Measurements from ENCODE around the gene OSGEP. TPM values are rescaled to one million over a fixed set of nuclear protein-coding genes. Genes with fewer than 3 reads are reported as not detected.

The OSGEP gene
- total RNA-seq, 2 donors from 2014 or later, result 36.1 to 53.4 TPM

DNA sequence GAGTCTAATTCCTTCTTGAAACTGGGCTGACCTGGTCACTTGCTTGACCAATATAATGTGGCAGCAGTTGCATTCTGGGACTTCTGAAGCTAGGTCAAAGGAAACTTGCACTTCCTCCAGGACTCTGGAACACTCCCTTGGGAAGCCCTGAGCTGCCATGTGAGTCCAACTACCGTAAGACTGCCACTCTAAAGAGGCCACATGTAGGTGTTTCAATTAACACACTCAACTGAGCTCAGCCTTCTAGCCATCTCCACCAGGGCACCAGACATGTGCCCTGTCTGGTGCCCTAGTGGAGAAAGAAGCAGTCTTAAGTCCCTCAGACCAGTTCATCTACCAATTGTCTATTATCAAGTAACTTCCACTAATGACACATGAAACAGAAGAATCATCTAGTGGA, 35.2 kb downstream of the OSGEP start:
- intact Hi-C loops (cut with DNase I), result no loop called here
- no peaks in the 10 kb centered on the region for H3K36me3 ChIP-seq (replicated peaks in 1 of 2; ENCODE audit: insufficient read depth in 1 of 2, low read depth in 2 of 2)
- H3K4me3 ChIP-seq, result no peak overlapping the region
- ATAC-seq (no peak), DNase-seq (no peak)
- no peak overlapping the region for H3K27ac ChIP-seq
- peaks cover 26% of the 10 kb centered on the region for H3K4me1 ChIP-seq
- H3K27me3 ChIP-seq, result no peaks in the 10 kb centered on the region
- TF ChIP-seq CTCF (IDR thresholded peaks at IDR 0.05), result no peak
- no peak for TF ChIP-seq POLR2A (IDR thresholded peaks at IDR 0.05)
- no peaks in the 10 kb centered on the region for H3K9me3 ChIP-seq
- 83 to 87% methylated on average over 1 of the region's 1 CpG for WGBS, 2 donors

DNA sequence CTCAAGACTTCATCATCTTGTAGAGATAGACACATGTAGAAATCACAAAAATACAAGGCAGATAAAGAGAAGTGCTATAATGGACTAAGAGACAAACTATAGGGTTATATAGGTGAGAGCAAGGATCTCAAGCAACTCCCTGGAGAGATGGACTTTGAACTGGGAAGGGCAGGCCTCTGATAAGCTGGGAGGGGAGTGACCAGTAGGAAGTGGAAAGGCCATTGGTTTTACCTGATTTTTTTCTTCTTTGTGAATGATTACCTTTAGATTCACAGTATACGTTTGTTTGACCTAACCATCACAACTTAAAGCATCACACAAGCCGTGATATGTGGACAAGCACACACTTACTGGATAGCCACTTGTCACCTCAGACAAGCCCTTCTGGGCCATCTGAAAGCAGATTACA, 36.1 kb downstream of the OSGEP start:
- DNase-seq (peak in 3 of 4 donors; percentile 19 to 41 (median 19)), ATAC-seq (peak; percentile 51)
- TF ChIP-seq POLR2A (IDR thresholded peaks at IDR 0.05) (no peak), CTCF (IDR thresholded peaks at IDR 0.05) (no peak)
- H3K36me3 ChIP-seq (replicated peaks in 1 of 2; ENCODE audit: insufficient read depth in 1 of 2, low read depth in 2 of 2), result no peaks in the 10 kb centered on the region
- WGBS, 2 donors, result 18 to 27% methylated on average over 2 of the region's 2 CpGs
- H3K4me1 ChIP-seq, result peaks cover 32% of the 10 kb centered on the region
- H3K9me3 ChIP-seq, result no peaks in the 10 kb centered on the region
- H3K27ac ChIP-seq, result peak overlapping the region in 1 of 4 donors; percentile 29
- intact Hi-C loops (cut with DNase I), result no loop called here
- no peaks in the 10 kb centered on the region for H3K27me3 ChIP-seq
- H3K4me3 ChIP-seq, result no peak overlapping the region

DNA sequence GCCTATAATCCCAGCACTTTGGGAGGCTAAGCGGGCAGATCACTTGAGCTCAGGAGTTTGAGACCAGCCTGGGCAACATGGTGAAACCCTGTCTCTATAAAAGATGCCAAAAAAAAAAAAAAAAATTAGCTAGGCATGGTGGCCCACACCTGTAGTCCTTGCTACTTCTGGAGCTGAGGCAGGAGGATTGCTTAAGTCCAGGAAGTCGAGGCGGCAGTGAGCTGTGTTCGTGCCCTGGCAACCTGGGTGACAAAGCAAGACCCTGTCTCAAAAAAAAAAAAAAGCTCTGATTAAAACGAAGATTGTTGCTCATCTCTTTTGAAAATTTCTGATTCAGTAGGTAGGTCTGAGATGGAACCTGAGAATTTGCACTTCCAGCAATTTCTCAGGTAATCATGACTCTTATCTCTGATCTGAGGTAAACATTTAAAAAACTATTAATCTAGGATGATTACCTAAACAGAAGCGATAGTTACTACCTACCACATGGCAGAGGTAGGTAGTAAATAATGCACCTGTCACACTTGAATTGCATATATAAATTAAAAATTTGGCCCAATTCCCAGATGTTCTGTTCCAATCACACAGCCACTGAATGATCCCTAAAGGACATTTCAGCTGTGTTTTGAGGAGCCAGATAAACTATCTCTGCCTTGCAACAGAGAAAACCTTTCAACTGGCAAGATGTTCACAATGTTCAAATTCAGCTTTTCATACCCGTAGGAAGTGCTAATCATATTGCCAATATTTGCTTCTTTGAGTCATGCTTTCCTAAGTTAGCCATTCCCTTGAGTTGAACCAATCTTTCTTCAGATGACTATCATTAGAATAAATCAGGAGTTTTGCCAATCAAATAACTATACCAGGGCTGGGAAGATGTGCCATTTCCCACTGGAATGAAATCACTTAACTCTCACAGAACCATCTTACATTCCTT, 37.1 kb downstream of the OSGEP start:
- WGBS, 2 donors, result 39 to 43% methylated on average over 7 of the region's 7 CpGs
- Histone ChIP-seq H3K36me3 (replicated peaks in 1 of 2; ENCODE audit: insufficient read depth in 1 of 2, low read depth in 2 of 2) (no peaks in the 10 kb centered on the region), H3K27me3 (no peaks in the 10 kb centered on the region), H3K27ac (peak overlapping the region in 3 of 4 donors; percentile 29 to 45 (median 40)), H3K9me3 (no peaks in the 10 kb centered on the region), H3K4me3 (no peak overlapping the region), H3K4me1 (peaks cover 32% of the 10 kb centered on the region)
- intact Hi-C loops (cut with DNase I), result no loop called here
- ATAC-seq (no peak), DNase-seq (peak in 1 of 4 donors; percentile 26)
- TF ChIP-seq POLR2A (IDR thresholded peaks at IDR 0.05) (no peak), CTCF (IDR thresholded peaks at IDR 0.05) (no peak)

DNA sequence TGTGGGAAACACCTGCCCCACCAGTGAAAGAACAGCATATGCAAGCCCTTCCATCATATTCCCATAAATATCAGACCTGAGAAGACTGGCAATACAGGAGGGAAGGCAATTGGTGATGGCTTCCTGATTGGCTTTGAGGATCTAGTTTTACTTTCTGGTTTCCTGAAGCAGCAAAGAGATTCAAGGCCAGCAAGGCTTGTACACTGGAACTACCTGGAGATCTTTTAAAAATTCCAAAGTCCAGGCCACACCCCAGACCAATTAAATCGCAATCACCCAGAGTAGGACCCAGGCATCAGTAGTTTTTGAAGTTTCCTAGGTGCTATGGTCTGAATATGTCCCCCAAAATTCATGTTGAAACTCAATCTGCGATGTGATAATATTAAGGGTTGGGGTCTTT, 38.4 kb downstream of the OSGEP start:
- intact Hi-C loops (cut with DNase I), result no loop called here
- Histone ChIP-seq H3K4me3 (no peak overlapping the region), H3K27ac (peak overlapping the region in 1 of 4 donors; percentile 17), H3K36me3 (replicated peaks in 1 of 2; ENCODE audit: insufficient read depth in 1 of 2, low read depth in 2 of 2) (no peaks in the 10 kb centered on the region), H3K27me3 (no peaks in the 10 kb centered on the region), H3K9me3 (no peaks in the 10 kb centered on the region), H3K4me1 (peaks cover 43% of the 10 kb centered on the region)
- no peak for TF ChIP-seq POLR2A (IDR thresholded peaks at IDR 0.05)
- TF ChIP-seq CTCF (IDR thresholded peaks at IDR 0.05), result no peak
- ATAC-seq (no peak), DNase-seq (no peak)
- 84 to 93% methylated on average over 2 of the region's 2 CpGs for WGBS, 2 donors

Measured in body of pancreas (tissue), 4 donors.